NCI-H1436 treated with DMSO at 0.1 percent for 48 hours (cell line): ENCODE data around the gene CCDC194.

Experiments used
- DNase-seq: peaks from one replicate; lab custom pipeline; 2025; lab: John Stamatoyannopoulos, UW

CCDC194 gene

GRCh38 chr19:17393914-17394313 is at the start of gene CCDC194:
Gene CCDC194, minus strand, starts transcription at chr19:17394196. Its CDS starts 38 bp downstream, at chr19:17394158.
- DNase-seq, result no peak

GRCh38 chr19:17441241-17442021 is 47.4 kb upstream of the CCDC194 start:
- no peak for DNase-seq

GRCh38 chr19:17436874-17437267 is 42.9 kb upstream of the CCDC194 start:
- DNase-seq, result no peak

- DNase-seq, result no peak
Observed at GRCh38 chr19:17436094-17436873, 42.3 kb upstream of the CCDC194 start.

- DNase-seq, result no peak
Observed at GRCh38 chr19:17435218-17435617, 41.2 kb upstream of the CCDC194 start.

- DNase-seq, result no peak
Observed at GRCh38 chr19:17431417-17431816, 37.4 kb upstream of the CCDC194 start.

GRCh38 chr19:17429641-17430113 is 35.7 kb upstream of the CCDC194 start:
- DNase-seq, result no peak

GRCh38 chr19:17424743-17425365 is 30.9 kb upstream of the CCDC194 start:
- no peak for DNase-seq

- DNase-seq, result no peak
Observed at GRCh38 chr19:17423429-17424208, 29.6 kb upstream of the CCDC194 start.

GRCh38 chr19:17421942-17422341 is 27.9 kb upstream of the CCDC194 start:
- DNase-seq, result no peak

GRCh38 chr19:17420475-17420924 is 26.5 kb upstream of the CCDC194 start:
- DNase-seq, result no peak

GRCh38 chr19:17419621-17420474 is 25.9 kb upstream of the CCDC194 start, which contains the start of gene MVB12A:
Gene MVB12A, plus strand, starts transcription at chr19:17420047. Its CDS starts 89 bp downstream, at chr19:17420136.
- DNase-seq, result peak; percentile 86

GRCh38 chr19:17419154-17419620 is 25.2 kb upstream of the CCDC194 start:
- no peak for DNase-seq

GRCh38 chr19:17418710-17419109 is 24.7 kb upstream of the CCDC194 start:
- DNase-seq, result no peak

GRCh38 chr19:17415121-17415520 is 21.1 kb upstream of the CCDC194 start:
- DNase-seq, result no peak

GRCh38 chr19:17414097-17414496 is 20.1 kb upstream of the CCDC194 start:
- no peak for DNase-seq

- no peak for DNase-seq
Observed at GRCh38 chr19:17411801-17412200, 17.8 kb upstream of the CCDC194 start.

GRCh38 chr19:17409990-17410389 is 16.0 kb upstream of the CCDC194 start:
- no peak for DNase-seq

GRCh38 chr19:17406887-17407196 is 12.8 kb upstream of the CCDC194 start:
- DNase-seq, result no peak

- no peak for DNase-seq
Observed at GRCh38 chr19:17406046-17406886, 12.3 kb upstream of the CCDC194 start.
